ENCODE measurements around the gene WNT3.
"Not testable (repeated sequence)": the region's sequence is repeated elsewhere in the genome, so short reads cannot be mapped to it uniquely, and the experiment has no call there.

The WNT3 gene

GRCh38 chr17:46768540-46768870 is 50.0 kb downstream of the WNT3 start:
- in situ Hi-C loops (cut with HindIII; ENCODE audit: low sequenced_read_pairs), result no loop called here

- in situ Hi-C loops (cut with HindIII; ENCODE audit: low sequenced_read_pairs), result no loop called here
These were observed 51.7 kb downstream of the WNT3 start for GRCh38 chr17:46766493-46767491.

DNA sequence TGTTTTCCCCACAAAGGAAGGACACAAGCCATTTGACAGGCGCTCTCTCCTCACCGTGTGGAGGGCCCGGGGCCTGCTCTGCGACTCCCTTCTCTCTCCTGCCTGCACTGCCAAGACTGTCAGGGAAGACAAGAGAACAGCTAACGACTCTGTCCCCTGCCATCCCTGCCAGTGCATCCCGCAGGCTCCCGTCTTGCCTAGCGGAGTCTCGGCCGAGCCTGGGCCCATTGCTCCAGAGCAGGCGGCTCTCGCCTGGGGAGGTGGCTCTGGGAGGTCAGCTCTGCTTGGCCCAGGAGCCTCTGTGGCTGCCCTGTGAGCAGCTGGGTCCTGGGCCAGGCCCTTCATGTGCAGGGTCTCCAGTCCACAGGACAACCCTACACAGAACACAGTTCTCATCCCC is 53.0 kb downstream of the WNT3 start:
- in situ Hi-C loops (cut with HindIII; ENCODE audit: low sequenced_read_pairs), result no loop called here

DNA sequence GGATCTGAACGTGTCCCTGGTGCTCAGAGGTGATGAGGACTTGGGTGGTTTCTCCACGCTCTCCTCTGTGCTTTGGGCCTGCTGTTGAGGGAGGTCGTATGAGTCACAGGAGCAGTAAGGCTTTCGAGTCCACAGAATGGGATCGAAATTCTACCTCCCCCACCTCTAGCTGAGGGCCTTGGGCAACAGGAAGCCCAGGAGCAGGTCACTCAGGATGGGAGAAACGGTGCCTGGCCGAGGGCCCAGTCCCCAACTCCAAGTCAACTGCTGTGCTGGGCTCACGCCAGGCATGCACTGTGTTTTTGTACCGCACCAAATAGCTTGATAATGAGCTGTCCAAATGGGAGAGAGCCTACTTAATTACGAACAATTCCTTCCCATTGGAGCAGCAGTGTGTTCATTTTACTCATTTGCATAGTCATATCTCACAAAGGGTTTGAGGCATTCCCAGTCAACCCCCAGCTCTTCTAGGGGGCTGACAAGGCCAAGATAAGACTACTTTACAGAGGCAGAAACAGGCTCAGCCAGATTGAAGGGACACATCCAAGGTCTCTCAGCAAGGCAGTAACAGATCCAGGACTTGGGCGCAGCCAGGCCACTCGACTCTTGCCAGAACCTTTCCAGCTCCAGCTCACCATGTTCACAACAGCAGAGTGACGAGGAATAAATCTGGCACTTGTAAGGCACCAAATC is 53.6 kb downstream of the WNT3 start:
- in situ Hi-C loops (cut with HindIII; ENCODE audit: low sequenced_read_pairs), result no loop called here

GRCh38 chr17:46764000-46764708 is 54.3 kb downstream of the WNT3 start:
- in situ Hi-C loops (cut with HindIII; ENCODE audit: low sequenced_read_pairs), result no loop called here

DNA sequence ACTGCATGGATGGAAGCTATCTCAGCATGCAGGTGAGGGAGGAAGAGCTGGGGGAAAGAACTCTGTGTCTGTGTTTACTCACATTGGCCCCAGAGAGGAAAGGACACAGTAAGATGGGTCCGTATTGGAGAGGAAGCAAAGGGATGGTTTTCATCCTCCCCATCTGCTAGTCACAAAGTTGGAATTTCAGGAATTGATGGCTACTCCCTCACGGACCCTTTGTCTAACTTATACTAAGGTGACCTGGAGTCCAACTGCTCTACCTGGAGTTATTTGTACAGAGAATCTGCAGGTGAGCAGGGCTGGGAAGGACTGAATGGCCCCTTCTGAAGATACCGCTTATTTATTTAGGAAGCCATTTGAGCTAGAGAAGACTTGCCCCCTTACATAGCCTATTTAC is 55.1 kb downstream of the WNT3 start:
- in situ Hi-C loops (cut with HindIII; ENCODE audit: low sequenced_read_pairs), result no loop called here

- in situ Hi-C loops (cut with HindIII; ENCODE audit: low sequenced_read_pairs), result no loop called here
These were observed 59.4 kb downstream of the WNT3 start for GRCh38 chr17:46759141-46759540.

GRCh38 chr17:46758614-46759013 is 59.9 kb downstream of the WNT3 start:
- in situ Hi-C loops (cut with HindIII; ENCODE audit: low sequenced_read_pairs), result no loop called here

DNA sequence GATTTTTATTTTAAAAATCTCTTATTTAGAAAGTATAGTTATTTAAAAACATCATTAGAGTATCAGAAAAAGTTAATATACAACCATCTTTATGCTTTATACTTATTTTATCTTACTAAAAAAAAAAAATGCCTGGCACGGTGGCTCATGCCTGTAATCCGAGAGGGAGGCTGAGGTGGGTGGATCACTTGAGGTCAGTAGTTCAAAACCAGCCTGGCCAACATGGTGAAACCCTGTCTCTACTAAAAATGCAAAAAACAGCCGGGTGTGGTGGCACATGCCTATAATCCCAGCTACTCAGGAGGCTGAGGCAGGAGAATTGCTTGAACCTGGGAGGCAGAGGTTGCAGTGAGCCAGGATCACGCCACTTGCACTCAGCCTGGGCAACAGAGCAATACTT is 60.9 kb downstream of the WNT3 start:
- in situ Hi-C loops (cut with HindIII; ENCODE audit: low sequenced_read_pairs), result not testable (repeated sequence)

DNA sequence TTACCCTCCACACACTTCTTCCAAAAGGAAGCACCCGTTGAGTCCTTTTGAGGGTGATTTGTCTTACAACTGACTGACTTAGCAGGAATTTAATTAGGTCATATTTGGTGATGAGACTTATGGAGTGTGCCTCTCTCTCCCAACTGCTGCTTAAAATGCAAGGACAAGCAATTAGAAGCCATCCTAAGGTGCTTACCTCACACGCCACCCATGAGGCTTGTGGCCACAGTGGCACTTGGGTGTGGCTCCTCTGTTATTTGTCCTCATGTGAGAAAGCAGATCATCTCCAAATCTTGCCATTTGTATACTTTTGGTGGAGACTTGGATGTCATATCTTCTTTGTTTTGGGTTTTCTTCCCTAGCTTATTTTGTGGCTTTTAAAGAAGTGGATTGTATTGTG is 61.6 kb downstream of the WNT3 start:
- in situ Hi-C loops (cut with HindIII; ENCODE audit: low sequenced_read_pairs), result no loop called here

GRCh38 chr17:46756081-46756735 is 62.3 kb downstream of the WNT3 start:
- in situ Hi-C loops (cut with HindIII; ENCODE audit: low sequenced_read_pairs), result no loop called here

DNA sequence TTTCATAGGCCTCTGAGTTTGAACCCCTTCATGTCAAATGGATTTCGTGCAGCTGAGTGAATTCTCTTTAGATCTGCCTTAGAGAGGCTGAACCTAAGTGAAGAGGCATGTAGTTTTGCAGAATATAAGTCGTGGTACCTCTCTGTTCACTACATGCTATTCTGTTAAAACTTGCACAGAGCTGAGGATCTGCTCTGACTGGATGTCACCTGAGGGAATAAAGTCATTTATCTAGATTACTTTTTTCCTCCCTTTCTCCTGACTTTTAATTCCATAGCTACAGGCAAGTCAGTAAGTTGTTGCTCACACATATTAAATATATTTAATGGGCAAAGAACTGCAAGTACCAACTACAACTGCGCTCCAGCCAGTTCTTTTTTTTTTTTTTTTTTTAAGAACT is 64.7 kb downstream of the WNT3 start:
- in situ Hi-C loops (cut with HindIII; ENCODE audit: low sequenced_read_pairs), result no loop called here

DNA sequence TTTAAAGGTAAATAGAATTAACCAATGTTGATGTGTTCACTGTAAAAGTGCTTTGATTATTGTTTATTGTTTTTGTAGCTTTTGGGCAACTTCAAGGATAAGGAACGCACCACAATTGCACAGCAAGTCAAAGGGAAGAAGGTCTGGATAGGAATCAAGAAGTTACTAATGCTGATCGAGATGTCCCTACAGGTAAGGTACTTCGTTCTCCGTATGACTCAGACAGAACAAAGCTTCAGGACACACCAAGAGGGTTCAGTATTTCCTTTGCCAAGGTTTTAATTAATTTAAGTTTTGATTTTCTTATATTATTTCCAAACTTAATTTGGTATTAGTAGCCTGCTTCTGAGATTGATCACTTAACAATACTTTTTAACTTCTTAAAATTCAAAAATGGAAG is 67.1 kb downstream of the WNT3 start:
- in situ Hi-C loops (cut with HindIII; ENCODE audit: low sequenced_read_pairs), result no loop called here

GRCh38 chr17:46745376-46745775 is 73.1 kb downstream of the WNT3 start:
- in situ Hi-C loops (cut with HindIII; ENCODE audit: low sequenced_read_pairs), result no loop called here

DNA sequence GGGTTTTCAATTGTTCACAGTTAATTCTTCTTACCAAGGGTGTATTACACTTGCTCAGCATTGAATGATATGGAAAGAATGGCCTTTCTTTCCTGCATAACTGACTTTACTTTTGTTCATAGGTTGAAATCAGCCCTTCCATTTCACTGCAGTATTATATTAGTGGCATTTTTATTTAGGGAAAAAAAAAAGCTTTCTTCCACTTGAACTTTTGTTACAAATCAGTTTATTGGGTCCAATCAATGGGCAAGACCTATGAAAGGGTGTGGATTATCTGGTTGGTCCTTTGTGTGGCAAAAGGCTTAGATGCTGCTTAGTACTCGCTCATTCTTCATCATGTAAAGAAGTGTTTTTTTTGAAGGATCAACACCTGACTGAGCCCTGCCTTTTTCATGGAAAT is 74.1 kb downstream of the WNT3 start:
- in situ Hi-C loops (cut with HindIII; ENCODE audit: low sequenced_read_pairs), result no loop called here

GRCh38 chr17:46742565-46743270 is 75.8 kb downstream of the WNT3 start:
- in situ Hi-C loops (cut with HindIII; ENCODE audit: low sequenced_read_pairs), result no loop called here

DNA sequence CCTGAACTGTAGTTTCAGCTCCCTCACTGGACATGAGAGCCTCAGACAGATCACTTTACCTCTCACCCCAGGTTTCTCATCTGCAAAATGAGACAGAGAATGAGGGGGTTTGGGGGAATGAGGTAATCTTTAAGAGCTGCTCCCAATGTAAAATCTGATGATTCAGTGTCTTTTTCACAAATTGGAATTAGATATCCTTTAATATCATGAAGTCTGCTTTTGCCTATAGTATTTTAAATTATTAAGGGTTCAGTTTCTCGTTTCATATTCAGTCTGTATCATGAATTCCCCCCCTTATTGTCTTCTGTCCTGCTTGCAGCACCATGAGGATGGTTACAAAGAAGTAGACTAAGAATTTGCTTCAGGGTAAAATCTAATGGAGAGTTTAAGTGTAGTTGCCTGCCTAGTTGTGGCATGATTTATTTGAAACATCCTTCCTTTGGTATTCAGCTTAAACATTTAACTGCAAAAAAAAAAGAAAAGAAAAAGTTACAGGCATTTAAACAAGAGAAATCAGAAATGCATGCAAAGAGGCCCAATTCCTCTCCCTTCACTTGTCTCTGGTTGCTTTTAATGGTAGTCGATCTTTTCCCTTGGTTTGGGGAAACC is 77.3 kb downstream of the WNT3 start:
- in situ Hi-C loops (cut with HindIII; ENCODE audit: low sequenced_read_pairs), result no loop called here

- in situ Hi-C loops (cut with HindIII; ENCODE audit: low sequenced_read_pairs), result no loop called here
These were observed 78.5 kb downstream of the WNT3 start for GRCh38 chr17:46739982-46740381.

GRCh38 chr17:46738544-46738943 is 79.9 kb downstream of the WNT3 start:
- in situ Hi-C loops (cut with HindIII; ENCODE audit: low sequenced_read_pairs), result no loop called here

DNA sequence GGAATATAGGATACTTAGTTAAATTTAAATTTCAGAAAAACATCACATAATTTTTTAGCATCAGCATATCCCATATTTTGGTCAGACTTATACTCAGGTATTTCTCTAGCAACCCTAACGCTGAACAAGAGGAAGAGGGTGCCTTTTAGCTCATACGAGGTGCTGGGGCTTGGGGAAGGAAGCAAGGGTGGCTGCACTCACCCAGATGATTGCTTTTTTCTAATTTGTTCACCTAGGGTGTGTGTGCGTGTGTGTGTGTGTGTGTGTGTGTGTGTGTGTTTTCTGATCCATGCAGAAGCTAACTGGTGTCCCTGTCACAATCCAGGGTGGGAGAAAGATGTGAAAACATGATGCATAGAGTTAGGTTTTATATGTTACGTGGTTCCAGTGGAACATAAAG is 81.2 kb downstream of the WNT3 start:
- in situ Hi-C loops (cut with HindIII; ENCODE audit: low sequenced_read_pairs), result no loop called here
